OCI-LY3 (cell line): ENCODE measurements around the gene ZNF684.
"Not testable (repeated sequence)": the region's sequence is repeated elsewhere in the genome, so short reads cannot be mapped to it uniquely, and the experiment has no call there.

Source experiments
- H2AFZ ChIP-seq: fragments of 200-600, 300-600 bp; shearing (Covaris generic); 2 replicates; pipeline ENCODE4 v1.6.0; 2014; ENCODE audit warnings: antibody characterized with exemption, low read depth, low read length
- H3K27ac ChIP-seq: fragments of 200-600, 300-600 bp; sonication (generic); 2 replicates; pipeline ENCODE4 v1.5.1; 2014; ENCODE audit warnings: mild to moderate bottlenecking, low read length, moderate library complexity, mixed read lengths
- H3K27me3 ChIP-seq: fragments of 200-600, 300-600 bp; sonication (generic); 2 replicates; pipeline ENCODE4 v1.6.1; 2014; ENCODE audit warnings: low read depth, low read length, mixed read lengths
- H3K36me3 ChIP-seq: fragments of 200-600, 300-600 bp; sonication (generic); replicated peaks from 2 replicates; pipeline ENCODE3; 2014; ENCODE audit warnings: low read depth, low read length, mixed read lengths
- H3K4me1 ChIP-seq: fragments of 300-600, 200-600 bp; sonication (generic); 2 replicates; pipeline ENCODE4 v1.6.1; 2014; ENCODE audit warnings: low read length, mixed read lengths
- H3K4me2 ChIP-seq: fragments of 200-600, 300-600 bp; sonication (generic); 2 replicates; pipeline ENCODE4 v1.6.1; 2014; ENCODE audit warnings: low read length, mixed read lengths
- H3K4me3 ChIP-seq: fragments of 300-600, 200-600 bp; sonication (generic); 2 replicates; pipeline ENCODE4 v1.5.1; 2014; ENCODE audit warnings: antibody characterized with exemption, mild to moderate bottlenecking, low read length, moderate library complexity
- H3K79me2 ChIP-seq: fragments of 300-600, 200-600 bp; shearing (Covaris generic); 2 replicates; pipeline ENCODE4 v1.6.1; 2014; ENCODE audit warnings: mild to moderate bottlenecking, low read length, mixed read lengths
- H3K9ac ChIP-seq: fragments of 300-600, 200-600 bp; shearing (Covaris generic); 2 replicates; pipeline ENCODE4 v1.6.0; 2014; ENCODE audit warnings: mild to moderate bottlenecking, low read length, moderate library complexity
- H3K9me3 ChIP-seq: fragments of 200-600, 300-600 bp; shearing (Covaris generic); 2 replicates; pipeline ENCODE4 v1.6.1; 2014; ENCODE audit warnings: low read length, mixed read lengths; ENCODE audit not compliant: insufficient read depth
- H4K20me1 ChIP-seq: fragments of 200-600, 300-600 bp; sonication (generic); 2 replicates; pipeline ENCODE4 v1.6.1; 2016; ENCODE audit warnings: low read length, mixed read lengths; ENCODE audit not compliant: insufficient read depth
- CTCF ChIP-seq: fragments of 200-600, 300-600 bp; sonication (generic); IDR thresholded peaks from 2 replicates; pipeline ENCODE4 v1.5.1; 2014; ENCODE audit warnings: antibody characterized with exemption, low read length, low read depth
- EZH2phosphoT487 ChIP-seq: fragments of 200-600 bp; shearing (Covaris generic); IDR thresholded peaks from 2 replicates; pipeline ENCODE4 v1.6.1; 2018; ENCODE audit warnings: antibody characterized with exemption, mixed run types, low read depth

The ZNF684 gene

GRCh38 chr1:40567825-40568224, 36.4 kb downstream of the ZNF684 start:
- TF ChIP-seq EZH2phosphoT487 (no peak), CTCF (no peak)
- Histone ChIP-seq H3K9me3 (no peaks in the 10 kb centered on the region), H3K4me1 (no peaks in the 10 kb centered on the region), H3K79me2 (no peaks in the 10 kb centered on the region), H3K4me3 (no peak overlapping the region), H3K9ac (no peak overlapping the region), H3K36me3 (no peaks in the 10 kb centered on the region), H2AFZ (no peak overlapping the region), H3K27me3 (no peaks in the 10 kb centered on the region), H3K4me2 (no peak overlapping the region), H3K27ac (no peak overlapping the region), H4K20me1 (no peaks in the 10 kb centered on the region)

DNA sequence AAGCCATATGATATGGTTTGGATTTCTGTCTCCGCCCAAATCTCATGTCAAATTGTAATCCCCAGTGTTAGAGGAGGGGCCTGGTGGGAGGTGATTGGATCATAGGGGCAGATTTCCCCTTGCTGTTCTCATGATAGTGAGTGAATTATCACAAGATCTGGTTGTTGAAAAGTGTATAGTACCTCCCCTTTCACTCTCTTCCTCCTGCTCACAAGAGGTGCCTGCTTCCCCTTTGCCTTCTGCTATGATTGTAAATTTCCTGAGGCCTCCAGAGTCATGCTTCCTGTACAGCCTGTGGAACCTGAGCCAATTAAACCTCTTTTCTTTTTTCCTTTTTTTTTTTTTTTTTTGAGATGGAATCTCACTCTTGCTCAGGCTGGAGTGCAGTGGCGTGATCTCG, 43.4 kb downstream of the ZNF684 start:
- not testable (repeated sequence) for H3K4me2 ChIP-seq, H3K9ac ChIP-seq

DNA sequence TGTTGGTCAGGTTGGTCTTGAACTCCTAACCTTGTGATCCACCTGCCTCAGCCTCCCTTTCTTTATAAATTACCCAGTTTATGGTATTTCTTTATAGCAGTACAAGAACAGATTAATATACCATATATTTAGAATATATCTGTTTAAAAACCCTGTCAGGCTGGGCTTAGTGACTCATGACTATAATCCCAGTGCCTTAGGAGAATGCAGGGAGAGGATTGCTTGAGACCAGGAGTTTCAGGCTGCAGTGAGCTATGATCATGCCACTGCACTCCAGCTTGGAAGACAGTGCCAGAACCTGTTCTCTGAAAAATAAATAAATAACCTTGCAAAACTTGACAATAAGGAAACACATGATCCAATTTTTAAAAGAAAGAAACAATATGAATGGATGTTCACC, 43.9 kb downstream of the ZNF684 start:
- Histone ChIP-seq H3K9me3 (no peaks in the 10 kb centered on the region), H3K36me3 (no peaks in the 10 kb centered on the region), H2AFZ (no peak overlapping the region), H3K27ac (no peak overlapping the region), H3K4me1 (no peaks in the 10 kb centered on the region), H3K4me2 (no peak overlapping the region), H3K27me3 (no peaks in the 10 kb centered on the region), H3K9ac (no peak overlapping the region), H3K4me3 (no peak overlapping the region), H4K20me1 (no peaks in the 10 kb centered on the region), H3K79me2 (no peaks in the 10 kb centered on the region)
- no peak for TF ChIP-seq EZH2phosphoT487
- TF ChIP-seq CTCF: no peak

More for the DNA sequence above, 43.4 kb downstream of the ZNF684 start:
- not testable (repeated sequence) for H3K4me1 ChIP-seq, H3K27me3 ChIP-seq, H3K36me3 ChIP-seq, H3K27ac ChIP-seq, H3K4me3 ChIP-seq, H3K9me3 ChIP-seq, H2AFZ ChIP-seq, H4K20me1 ChIP-seq, H3K79me2 ChIP-seq

DNA sequence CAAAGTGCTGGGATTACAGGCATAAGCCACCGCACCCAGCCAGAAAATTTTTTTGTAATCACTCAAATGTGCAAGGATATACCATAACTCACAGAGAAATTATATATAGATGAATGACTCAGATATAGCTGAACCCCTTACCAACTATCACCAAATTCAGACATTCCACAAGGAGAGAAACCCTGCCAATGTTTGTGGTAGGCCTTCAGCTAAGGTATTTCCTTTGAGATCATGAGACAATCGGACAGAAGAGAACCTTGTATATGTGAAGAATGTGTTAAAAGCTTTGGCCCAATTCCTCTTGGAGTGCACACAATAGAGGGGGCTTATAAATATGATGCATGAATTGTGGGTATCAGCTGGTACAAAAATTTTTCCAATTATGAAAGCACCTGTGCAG, 50.7 kb downstream of the ZNF684 start:
- H3K4me3 ChIP-seq: no peak overlapping the region
- H2AFZ ChIP-seq: no peak overlapping the region
- H3K4me1 ChIP-seq: no peaks in the 10 kb centered on the region
- no peak for TF ChIP-seq CTCF
- TF ChIP-seq EZH2phosphoT487: no peak
- no peaks in the 10 kb centered on the region for H3K27me3 ChIP-seq
- no peaks in the 10 kb centered on the region for H3K9me3 ChIP-seq
- H4K20me1 ChIP-seq: no peaks in the 10 kb centered on the region
- H3K4me2 ChIP-seq: no peak overlapping the region
- H3K9ac ChIP-seq: no peak overlapping the region
- no peak overlapping the region for H3K27ac ChIP-seq
- no peaks in the 10 kb centered on the region for H3K36me3 ChIP-seq
- no peaks in the 10 kb centered on the region for H3K79me2 ChIP-seq

DNA sequence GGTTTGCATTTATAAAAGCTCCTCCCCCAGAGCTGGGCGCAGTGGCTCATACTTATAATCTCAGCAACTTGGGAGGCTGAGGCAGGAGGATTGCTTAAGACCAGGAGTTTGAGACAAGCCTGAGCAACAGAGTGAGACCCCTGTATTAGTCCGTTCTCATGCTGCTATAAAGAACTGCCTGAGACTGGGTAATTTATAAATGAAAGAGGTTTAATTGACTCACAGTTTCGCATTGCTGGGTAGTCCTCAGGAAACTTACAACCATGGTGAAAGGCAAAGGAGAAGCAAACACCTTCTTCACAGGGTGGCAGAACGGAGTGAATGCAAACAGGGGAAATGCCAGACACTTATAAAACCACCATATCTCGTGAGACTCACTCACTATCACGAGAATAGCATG, 52.5 kb downstream of the ZNF684 start:
- no peaks in the 10 kb centered on the region for H3K79me2 ChIP-seq
- H3K27me3 ChIP-seq: no peaks in the 10 kb centered on the region
- H2AFZ ChIP-seq: no peak overlapping the region
- H3K4me2 ChIP-seq: no peak overlapping the region
- H3K27ac ChIP-seq: no peak overlapping the region
- TF ChIP-seq CTCF (no peak), EZH2phosphoT487 (no peak)
- no peaks in the 10 kb centered on the region for H3K9me3 ChIP-seq
- no peaks in the 10 kb centered on the region for H3K4me1 ChIP-seq
- H4K20me1 ChIP-seq: no peaks in the 10 kb centered on the region
- no peaks in the 10 kb centered on the region for H3K36me3 ChIP-seq
- no peak overlapping the region for H3K4me3 ChIP-seq
- no peak overlapping the region for H3K9ac ChIP-seq
